HG03066 (cell line): ENCODE measurements around the gene ITFG2.
A peak's percentile ranks its signal among the peaks of the same experiment; 100 is the strongest.

ENCODE experiments used
- ATAC-seq: cut with Tn5 transposase; IDR thresholded peaks from one replicate; pipeline ENCODE4 v1.9.1; 2021; ENCODE audit warnings: low read depth; ENCODE audit not compliant: unreplicated experiment

The ITFG2 gene

DNA sequence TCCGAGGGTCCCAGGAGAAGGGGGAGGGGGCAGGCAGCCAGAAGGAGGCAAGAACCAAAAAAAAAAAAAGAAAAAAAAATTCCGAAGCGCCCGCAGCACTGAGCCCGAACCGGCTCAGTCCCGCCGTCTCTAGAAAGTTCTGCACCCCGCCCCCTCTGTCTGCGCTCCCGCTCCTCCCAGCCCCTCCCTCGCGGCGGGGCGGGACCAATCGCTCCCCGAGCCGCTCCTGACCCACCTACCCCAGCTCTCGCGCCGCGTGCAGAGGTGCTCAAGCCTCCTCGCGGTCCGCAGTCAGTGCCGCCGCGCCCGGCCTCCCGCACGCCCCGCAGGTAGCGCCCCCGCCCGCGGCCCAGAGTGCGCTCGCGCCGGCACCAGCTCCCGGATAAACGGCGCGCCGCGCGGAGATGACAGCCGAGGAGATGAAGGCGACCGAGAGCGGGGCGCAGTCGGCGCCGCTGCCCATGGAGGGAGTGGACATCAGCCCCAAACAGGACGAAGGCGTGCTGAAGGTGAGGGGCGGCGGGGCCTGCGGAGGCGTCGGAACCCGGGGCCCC lies 17.7 kb upstream of the ITFG2 start, which contains the start of gene FKBP4:
Gene FKBP4 (plus strand): TSS at position 235 of the 554 bp plus-strand sequence. CDS start 170 bp downstream, at position 405.
- peak; percentile 62 for ATAC-seq

DNA sequence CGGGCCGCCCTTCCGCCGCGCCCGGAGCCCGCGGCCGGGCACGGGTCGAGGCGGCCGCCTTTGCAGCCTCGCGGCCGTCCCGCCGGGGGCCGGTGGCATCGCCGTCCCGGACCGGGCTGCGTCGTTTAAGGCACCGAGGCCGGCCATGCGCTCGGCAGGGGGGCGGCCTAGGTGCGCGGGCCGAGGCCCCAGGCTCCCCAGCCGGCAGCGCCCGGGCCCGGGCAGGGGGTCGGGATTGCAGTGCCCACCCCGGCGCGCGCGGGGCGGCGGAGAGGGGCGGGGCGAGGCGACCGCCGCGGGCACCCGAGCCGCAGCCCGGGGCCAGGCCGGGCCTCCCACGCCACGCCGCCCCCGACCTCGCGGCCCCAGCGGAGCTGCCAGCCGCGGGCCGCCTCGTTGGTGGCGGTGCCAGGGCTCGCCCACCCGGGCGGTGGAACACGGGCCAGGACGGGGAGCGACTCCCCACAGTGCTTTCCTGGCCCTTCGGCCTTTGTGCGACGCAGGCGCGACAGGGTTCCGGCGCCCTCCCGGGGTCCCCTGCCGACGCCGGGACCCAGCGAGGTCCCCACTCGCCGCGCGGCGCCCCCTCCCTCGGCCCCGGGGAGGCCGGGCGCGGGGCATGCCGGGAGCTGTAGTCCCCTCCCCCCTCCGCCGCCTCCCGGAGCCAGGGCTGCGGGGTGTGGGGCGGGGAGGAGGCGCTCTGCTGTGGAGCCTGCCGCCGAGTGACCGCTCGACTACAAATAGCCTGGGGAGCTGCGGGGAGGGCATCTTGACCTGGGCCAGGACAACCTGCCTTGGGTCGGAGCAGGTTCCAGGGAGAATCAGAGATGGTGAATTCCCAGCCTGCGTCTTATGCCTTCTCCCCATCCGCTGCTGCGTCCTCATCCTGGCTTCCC lies 16.9 kb upstream of the ITFG2 start:
- peak; percentile 73 for ATAC-seq

DNA sequence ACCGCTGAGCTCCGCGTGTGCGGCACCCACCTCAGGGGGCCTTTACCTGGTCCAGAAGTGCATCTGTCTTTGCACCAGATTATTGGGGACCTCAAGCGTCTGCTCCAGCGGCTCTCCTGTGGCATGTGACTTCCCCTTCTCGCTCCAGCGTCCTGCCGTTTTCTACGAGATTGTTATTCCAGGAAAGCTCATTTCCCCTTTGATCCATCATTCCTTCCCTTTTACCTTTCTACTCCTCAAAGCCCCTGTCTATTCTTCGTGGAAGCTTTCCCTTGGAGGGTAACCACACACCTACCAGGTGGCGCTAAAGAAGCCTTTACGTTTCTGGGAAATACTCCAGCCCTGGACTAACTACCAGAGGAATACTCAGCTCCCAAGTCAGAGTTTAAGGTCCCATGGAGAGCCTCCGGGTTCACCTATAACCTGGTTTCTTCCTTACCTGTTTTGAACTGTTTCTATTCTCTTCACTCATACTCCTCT lies 16.2 kb upstream of the ITFG2 start:
- ATAC-seq = no peak

DNA sequence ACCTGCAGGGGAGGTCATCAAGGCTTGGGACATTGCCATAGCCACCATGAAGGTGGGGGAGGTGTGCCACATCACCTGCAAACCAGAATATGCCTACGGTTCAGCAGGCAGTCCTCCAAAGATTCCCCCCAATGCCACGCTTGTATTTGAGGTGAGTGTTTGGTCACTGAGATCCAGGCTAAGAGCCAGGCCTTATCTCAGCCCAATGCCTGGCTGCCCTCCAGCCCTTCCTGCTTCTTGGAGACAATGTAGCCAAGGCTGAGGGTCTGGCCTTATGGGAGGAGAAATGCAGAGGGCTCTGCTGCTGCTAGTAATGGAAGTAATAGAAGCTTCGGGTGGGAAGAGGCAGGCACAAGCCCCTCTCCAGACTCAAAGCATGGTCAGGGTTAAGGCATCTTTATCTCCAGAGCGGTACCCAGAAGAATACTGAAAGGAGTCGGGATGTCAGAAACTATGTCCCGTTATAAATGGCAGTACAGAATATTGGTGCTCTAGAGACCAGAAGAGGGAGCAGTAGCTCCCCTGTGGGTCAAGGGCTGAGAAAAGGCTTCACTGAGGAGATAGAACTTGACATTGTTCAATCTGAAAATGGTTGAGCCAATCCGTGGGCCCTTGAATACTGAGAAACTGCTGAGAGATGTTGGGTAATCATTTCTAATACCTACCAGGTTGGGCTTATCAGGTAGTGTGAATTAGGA lies 14.6 kb upstream of the ITFG2 start:
- no peak for ATAC-seq

DNA sequence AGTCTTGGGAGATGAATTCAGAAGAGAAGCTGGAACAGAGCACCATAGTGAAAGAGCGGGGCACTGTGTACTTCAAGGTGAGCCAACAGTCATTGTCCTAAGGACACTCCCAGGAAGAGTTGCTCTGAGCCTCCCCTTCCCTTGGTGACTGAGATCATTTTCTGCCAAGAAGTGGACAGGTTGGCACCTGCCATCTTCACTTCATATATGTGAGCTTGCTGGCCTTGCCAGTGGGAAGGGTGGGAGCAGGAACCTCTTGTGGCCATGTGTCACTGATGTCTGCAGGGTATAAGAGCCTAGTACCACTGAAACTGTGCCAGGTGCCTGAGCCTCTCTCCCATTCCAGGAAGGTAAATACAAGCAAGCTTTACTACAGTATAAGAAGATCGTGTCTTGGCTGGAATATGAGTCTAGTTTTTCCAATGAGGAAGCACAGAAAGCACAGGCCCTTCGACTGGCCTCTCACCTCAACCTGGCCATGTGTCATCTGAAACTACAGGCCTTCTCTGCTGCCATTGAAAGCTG lies 12.4 kb upstream of the ITFG2 start:
- no peak for ATAC-seq

DNA sequence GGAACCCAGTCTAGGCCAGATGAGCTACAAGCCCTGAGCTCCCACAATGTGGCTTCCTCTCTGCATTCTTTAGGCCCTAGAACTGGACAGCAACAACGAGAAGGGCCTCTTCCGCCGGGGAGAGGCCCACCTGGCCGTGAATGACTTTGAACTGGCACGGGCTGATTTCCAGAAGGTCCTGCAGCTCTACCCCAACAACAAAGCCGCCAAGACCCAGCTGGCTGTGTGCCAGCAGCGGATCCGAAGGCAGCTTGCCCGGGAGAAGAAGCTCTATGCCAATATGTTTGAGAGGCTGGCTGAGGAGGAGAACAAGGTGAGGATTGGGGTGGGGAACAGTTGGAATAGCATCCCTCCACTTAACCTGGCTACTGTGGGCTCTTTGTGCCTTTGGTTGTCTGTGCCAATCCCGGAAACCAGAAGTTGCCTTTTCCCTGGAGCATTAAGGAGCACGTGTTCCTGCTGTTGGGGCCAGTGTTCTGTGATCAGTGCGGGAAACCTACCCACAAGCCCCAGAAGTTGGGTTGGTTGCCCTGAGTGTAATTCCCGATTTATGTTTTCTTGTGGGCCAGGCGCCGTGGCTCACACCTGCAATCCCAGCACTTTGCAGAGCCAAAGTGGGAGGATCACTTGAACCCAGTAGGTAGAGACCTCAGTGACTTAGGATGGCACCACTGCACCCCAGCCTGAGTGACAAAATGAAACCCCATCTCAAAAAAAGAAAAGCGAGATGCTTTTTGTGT lies 11.3 kb upstream of the ITFG2 start:
- no peak for ATAC-seq

DNA sequence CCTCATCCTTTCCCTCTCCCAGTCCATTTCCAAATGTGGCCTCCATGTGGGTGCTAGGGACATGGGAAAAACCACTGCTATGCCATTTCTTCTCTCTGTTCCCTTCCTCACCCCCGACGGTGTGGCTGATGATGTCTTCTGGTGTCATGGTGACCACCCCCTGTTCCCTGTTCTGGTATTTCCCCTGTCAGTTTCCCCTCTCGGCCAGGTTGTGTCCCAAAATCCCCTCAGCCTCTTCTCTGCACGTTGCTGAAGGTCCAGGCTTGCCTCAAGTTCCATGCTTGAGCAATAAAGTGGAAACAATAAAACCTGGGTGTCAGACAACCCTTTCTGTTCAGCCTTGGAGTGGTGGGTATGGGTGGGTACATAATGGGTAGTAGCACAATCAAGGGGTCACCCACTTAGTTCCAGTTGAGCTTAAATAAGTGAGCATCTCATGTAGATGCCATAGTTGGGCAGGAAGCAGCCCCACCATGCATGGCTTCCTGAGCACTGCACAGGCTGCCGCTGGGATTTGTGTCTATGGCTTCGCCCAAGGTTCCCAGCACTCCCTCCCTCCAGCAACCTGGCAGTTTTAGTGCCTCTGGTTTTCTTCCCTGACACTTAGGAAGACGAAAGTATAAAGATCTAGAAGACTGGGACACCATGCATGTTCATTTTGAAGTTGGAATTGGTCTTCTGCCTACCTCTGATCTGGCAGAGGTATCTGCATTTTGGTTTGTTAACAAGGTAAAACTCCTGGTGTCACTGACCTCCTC lies 8.7 kb upstream of the ITFG2 start:
- ATAC-seq = no peak

DNA sequence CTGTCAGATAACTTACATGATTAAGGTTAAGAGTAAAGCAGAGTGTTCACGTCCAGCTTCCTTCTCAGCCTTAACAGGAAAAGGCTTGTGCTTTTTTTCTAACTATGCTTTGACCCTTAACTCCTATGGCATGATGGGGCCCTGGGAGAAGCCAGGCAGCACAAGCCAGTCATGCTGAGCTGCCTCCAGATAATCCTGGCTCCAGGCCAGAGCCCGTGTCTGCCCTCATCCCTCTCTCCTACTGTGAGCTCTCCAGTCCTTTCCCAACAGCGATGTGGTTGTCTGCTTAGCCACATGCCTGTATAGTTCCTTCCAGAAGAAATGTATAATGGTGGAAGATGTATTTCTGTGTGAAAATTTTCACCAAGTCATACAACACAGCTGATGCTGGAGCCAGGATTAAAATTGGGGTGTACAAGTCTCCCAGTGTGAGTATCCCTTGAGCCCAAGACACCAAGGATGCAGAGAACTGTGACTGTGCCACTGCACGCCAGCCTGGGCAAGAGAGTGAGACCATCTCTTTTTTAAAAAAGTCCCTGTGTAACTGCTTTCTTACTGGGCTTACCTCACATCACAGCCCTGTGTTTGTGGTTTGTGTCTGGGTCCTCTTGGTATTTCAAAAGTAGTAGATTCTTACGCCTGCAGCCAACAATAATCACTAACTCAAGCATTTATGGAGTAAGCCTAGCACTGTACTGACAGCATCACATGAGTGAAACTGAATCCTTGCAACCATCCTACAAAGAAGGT lies 7.9 kb upstream of the ITFG2 start:
- ATAC-seq = no peak

DNA sequence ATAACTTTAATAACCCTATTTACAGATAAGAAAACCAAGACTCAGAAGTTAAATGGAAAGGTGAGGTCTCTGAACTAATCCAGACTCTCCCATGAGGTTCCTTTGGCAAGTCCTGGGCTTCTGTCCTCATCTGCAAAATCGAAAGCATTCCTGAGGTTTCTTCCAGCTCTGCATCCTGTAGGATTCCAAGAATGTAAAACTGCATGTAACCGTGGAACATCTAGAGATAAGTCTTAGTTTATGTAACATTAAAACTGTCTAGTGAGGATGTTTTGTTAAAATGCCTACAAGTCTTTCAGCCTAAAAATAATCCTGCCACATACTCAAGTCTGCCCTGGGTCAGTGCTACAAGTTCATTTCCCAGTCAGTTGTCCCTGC lies 7.3 kb upstream of the ITFG2 start:
- no peak for ATAC-seq

DNA sequence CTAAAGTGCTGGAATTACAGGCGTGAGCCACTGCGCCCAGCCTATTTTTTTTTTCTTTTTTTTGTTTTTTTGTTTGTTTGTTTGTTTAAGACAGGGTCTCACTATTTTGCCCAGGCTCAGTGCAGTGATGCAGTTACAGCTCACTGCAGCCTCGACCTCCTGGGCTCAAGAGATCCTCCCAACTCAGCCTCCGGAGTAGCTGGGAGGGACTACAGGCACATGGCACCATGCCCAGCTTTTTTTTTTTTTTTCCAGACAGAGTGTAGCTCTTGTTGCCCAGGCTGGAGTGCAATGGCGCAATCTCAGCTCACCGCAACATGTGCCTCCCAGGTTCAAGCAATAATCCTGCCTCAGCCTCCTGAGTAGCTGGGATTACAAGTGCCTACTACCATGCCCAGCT lies 5.8 kb upstream of the ITFG2 start:
- ATAC-seq = no peak

DNA sequence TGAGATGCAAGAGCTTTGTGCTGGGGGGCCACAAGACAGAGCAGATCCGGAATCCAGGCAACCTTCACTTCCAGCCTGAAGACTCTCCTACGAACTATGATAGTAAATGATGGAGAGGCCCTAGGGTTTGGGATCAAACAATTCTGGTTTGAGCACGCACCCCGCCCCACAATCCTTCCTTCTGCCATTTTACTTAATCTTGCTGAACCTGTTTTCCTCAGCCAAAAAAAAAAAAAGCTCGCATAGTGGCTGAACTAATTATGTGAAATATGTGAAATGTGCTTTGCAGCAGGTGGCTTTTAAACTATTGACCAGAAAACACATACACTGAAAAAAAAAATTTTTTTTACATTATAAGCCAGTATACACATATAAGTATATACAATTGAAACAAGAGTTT lies 667 bp upstream of the ITFG2 start:
- ATAC-seq = no peak

DNA sequence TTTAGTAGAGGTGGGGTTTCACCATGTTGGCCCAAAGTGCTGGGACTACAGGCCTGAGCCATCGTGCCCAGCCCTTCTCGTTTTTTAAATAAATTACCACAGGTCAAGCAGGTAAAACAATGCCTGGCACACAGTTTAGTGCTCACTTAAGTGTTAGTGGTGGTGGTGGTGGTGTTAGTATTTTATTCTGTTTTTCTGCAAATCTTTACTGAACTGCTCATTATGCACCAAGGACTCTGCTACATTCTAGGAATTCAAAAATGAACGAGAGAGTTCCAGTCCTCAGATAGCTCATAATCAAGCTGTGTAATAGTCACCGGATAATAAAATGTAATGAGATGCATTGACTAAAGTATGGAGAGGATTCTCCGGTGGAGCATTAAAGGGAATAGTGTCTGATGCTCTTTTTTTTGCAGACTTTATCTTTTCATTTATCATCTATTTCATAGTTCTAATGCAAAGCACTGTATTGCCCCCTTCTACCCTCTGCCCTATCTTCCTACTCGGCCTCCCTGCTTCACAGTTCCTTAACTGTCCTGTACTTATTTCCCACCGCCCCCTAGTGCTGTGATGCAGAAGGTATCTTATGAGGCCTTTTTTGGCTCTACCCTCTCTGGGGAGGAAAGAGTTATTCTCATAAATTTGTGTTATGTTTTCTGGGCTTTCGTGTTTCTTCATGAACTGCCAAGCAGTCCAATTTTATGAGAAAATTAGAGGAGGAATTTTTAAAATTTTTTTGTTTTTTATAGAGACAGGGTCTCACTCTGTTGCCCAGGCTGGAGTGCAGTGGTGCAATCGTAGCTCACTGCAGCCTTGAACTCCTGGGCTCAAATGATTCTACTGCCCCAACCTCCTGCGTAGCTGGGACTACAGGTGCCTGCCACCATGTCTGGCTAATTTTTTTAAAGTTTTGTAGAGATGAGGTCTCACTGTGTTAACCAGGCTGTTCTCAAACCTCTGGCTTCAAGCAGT lies 1.0 kb downstream of the ITFG2 start:
- no peak for ATAC-seq

DNA sequence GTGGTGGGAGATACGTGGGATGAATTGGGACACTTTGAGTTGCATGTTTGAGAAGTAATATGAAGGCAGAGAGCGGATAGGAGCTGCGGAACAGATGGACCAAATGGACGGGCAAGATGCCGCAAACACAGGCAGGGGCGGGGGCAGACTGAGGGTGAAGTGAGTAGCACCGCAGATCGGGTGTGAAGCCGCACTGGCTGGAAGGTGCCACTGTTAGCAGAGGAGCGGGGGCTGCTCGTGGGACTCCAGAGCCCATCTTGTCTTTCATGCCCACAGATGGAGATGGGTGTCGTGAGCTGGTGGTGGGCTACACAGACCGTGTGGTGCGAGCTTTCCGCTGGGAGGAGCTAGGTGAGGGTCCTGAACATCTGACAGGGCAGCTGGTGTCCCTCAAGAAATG lies 7.3 kb downstream of the ITFG2 start:
- ATAC-seq = no peak

DNA sequence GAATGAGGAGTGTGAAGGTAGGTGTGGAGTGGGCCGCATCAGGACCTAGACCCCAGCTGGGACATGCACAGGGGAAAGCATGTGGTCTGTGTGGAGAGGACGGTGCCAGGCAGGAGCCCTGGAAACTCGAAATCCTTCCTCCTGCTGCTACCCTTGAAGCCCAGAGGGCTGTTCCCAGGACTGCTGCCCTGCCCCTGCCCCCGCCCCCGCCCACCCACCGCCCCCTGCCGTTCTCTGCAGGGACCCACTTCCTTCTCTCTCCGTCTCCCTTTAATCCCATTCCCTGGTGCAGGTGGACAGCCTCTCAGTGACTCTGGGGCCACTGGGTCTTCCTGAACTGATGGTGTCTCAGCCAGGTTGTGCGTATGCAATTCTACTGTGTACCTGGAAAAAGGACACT lies 8.0 kb downstream of the ITFG2 start:
- no peak for ATAC-seq

DNA sequence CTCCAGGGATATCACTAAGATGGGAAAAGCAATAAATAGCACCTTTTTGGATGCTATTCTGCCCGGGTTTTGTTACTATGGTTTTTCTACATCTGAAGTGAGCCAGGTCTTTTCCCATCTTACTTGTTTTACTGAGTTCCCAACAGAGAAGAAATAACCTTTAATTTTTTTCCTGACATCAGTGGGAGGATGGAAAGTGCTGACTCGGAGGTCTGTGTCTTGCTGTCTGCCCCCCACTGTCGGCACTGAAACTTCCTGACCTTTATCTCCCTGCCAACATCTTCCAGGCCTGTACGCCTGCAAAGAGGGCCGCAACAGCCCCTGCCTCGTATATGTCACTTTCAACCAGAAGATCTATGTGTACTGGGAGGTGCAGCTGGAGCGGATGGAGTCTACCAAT lies 11.0 kb downstream of the ITFG2 start:
- ATAC-seq = no peak

DNA sequence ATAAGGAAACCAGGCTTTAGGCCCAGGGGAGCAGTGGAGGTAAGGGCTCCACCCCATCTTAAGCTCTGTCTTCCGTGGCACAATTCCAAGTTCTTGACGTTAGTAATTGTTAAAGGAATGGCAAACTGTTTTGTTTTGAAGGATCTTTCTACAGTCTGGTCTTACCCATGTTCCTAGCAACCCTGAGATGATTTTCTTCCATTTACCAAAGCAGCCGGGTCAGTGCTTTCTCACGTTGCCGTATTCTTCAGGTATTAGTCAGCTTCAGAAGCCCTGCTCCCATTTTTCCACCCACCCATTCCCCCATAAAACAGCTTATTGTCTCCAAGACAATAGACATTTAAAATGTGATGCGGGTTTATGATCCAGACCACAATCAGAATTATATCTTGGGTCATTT lies 12.1 kb downstream of the ITFG2 start:
- no peak for ATAC-seq

DNA sequence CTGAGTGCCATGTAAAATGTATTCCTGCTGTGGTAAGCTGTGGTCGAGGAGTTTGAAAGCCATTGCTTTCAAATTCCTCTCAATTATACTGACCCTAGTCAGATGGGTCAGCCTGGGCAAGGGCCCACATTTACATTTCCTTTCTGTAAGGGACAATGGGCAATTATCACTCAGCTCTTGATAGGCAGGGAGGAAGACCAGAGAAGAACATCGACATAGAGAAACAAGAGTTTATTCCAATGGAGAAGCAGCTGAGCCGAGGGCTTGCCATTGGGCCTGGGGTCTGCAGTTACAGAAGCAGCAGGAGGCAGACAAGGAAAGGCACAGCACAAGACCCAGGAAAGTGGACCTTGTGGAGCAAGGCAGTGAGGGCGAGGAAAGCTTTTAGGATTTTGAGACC lies 12.7 kb downstream of the ITFG2 start:
- no peak for ATAC-seq

DNA sequence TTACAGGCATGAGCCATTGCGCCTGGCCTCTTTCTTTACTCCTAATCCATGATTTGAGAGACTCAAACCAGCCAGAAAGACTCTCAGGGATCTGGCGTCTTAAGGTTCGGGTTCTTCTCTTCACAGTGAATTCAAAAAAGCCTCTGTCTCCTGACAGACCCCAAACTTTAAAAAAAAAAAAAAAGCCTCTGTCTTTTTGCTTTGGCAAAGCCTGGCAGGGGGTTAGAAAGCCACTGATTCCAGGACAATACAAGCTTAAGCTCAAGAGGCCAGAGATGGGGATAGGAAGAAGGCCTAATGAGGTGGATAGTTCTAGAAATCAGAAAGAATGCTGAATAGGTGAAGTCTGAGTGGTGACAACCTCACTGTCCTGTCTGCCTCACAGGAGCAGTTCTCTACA lies 13.6 kb downstream of the ITFG2 start:
- no peak for ATAC-seq
